Measurements from ENCODE around the gene CCNH.

Gene CCNH

DNA sequence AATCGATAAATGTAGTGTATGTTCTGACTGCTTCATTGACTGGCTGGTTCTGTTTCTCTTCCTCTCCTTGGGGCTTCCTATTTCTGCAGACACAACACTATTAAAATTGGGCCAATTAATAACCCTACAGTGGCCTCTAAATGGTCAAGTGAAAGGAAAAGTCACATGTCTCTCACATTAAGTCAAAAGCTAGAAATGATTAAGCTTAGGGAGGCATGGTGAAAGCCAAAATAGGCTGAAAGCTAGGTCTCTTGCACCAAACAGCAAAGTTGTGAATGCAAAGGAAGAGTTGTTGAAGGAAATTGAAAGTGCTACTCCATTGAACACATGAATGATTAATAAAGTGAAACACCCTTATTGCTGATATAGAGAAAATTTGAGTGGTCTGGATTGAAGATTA, 58.2 kb downstream of the CCNH start:
- no peak for DNase-seq (ENCODE audit: low read depth)
- TF ChIP-seq, protein P1, sequence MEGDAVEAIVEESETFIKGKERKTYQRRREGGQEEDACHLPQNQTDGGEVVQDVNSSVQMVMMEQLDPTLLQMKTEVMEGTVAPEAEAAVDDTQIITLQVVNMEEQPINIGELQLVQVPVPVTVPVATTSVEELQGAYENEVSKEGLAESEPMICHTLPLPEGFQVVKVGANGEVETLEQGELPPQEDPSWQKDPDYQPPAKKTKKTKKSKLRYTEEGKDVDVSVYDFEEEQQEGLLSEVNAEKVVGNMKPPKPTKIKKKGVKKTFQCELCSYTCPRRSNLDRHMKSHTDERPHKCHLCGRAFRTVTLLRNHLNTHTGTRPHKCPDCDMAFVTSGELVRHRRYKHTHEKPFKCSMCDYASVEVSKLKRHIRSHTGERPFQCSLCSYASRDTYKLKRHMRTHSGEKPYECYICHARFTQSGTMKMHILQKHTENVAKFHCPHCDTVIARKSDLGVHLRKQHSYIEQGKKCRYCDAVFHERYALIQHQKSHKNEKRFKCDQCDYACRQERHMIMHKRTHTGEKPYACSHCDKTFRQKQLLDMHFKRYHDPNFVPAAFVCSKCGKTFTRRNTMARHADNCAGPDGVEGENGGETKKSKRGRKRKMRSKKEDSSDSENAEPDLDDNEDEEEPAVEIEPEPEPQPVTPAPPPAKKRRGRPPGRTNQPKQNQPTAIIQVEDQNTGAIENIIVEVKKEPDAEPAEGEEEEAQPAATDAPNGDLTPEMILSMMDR (IDR thresholded peaks at IDR 0.05; ENCODE audit: low read depth, low read length, missing control alignments): no peak
- H3K4me3 ChIP-seq (ENCODE audit: low read depth, low read length): no peak overlapping the region

DNA sequence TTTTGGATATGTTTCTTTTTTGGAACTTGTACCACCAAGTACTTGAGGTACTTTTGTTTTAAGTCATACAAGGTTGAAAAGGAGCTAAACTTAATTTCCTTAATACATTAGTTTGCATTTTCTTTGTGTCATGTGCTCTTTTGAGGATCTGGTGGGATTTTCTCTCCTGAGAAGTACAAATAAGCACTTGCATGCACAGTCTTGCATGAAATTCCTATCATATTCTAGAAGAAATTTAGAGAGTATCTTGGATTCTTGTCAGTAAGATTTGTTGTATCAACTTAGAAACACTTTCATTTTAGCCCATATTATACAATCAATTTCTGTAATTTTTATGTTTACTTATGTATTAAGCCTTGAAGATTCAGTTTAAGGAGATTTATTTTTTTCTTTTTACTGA, 64.9 kb downstream of the CCNH start:
- no peak for DNase-seq (ENCODE audit: low read depth)
- TF ChIP-seq, protein P1 (IDR thresholded peaks at IDR 0.05; ENCODE audit: low read depth, low read length, missing control alignments): no peak
- H3K4me3 ChIP-seq (ENCODE audit: low read depth, low read length): no peak overlapping the region

DNA sequence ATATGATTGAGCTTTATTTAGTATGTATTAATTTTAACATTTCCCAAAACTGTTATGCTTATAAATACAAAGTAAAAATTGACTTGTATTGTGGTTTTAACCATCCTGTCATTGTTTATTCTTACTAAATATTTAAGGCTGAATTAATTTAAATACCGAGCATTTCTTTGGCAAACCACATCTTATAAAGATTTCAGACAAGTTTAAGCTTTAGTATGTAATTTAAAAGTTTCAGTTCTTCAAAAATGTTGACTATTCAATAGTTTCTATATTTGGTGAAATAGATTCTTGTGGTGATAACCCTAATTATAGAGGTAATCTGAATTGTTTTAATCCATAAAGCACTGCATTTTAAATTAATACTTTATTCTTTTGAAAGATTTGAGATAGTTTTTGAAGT, 65.5 kb downstream of the CCNH start:
- no peak for DNase-seq (ENCODE audit: low read depth)
- no peak overlapping the region for H3K4me3 ChIP-seq (ENCODE audit: low read depth, low read length)
- TF ChIP-seq, protein P1 (IDR thresholded peaks at IDR 0.05; ENCODE audit: low read depth, low read length, missing control alignments): no peak

Measured in GM12864 (cell line).